Stomach (tissue), 9 donors: Measurements from ENCODE around the gene PLCXD3. TPM values are rescaled to one million over a fixed set of nuclear protein-coding genes. Genes with fewer than 3 reads are reported as not detected.

Experiments used
- DNase-seq, 2 donors: peaks; one replicate each; pipeline versions ENCODE4 v3.0.0 to v3.0.0-alpha.2; 2013 to 2019
- H3K27ac ChIP-seq, 5 donors: fragments of 200-600 bp in 4 of 5; sonication (generic) in 4 of 5; one replicate each; pipeline ENCODE4 v1.5.1; 2013 to 2019; ENCODE audit warnings: mild to moderate bottlenecking in 1 of 5, moderate library complexity in 1 of 5
- H3K27me3 ChIP-seq, 3 donors: fragments of 200-600 bp; sonication (generic); one replicate each; pipeline ENCODE4 v1.5.1; 2017 to 2019; ENCODE audit warnings: mixed run types in 1 of 3
- H3K36me3 ChIP-seq, 4 donors: fragments of 200-600 bp; sonication (generic); 1 replicate in 3 of 4; 2 replicates in 1 of 4; pipeline ENCODE4 v1.5.1; 2016 to 2019
- H3K4me1 ChIP-seq, 4 donors: fragments of 200-600 bp; sonication (generic); one replicate each; pipeline ENCODE4 v1.5.1; 2016 to 2019
- H3K4me3 ChIP-seq, 4 donors: fragments of 200-600 bp; sonication (generic) in 3 of 4; one replicate each; pipeline ENCODE4 v1.5.1; 2016 to 2019; ENCODE audit warnings: mild to moderate bottlenecking in 1 of 4
- H3K9me3 ChIP-seq, 4 donors: fragments of 200-600 bp; sonication (generic); one replicate each; pipeline ENCODE4 v1.5.1; 2016 to 2019
- CTCF ChIP-seq, 7 experiments: fragments of 450-650 bp in 4 of 7; fragments of 200-600 bp in 3 of 7; sonication (generic) in 3 of 7; IDR thresholded peaks; one replicate each; pipeline ENCODE4 v1.5.1; 2016 to 2019; ENCODE audit warnings: antibody characterized with exemption in 7 of 7, control low read depth in 2 of 7, mild to moderate bottlenecking in 1 of 7
- EP300 ChIP-seq: sonication (generic); formaldehyde crosslinking; IDR thresholded peaks from one replicate; pipeline ENCODE4 v1.6.1; 2017; ENCODE audit warnings: antibody characterized with exemption
- POLR2A ChIP-seq, 4 donors: fragments of 450-650 bp; IDR thresholded peaks; one replicate each; pipeline ENCODE4 v1.6.1; 2016; ENCODE audit warnings: antibody characterized with exemption in 4 of 4, control low read depth in 2 of 4, mild to moderate bottlenecking in 1 of 4, moderate library complexity in 1 of 4
- POLR2AphosphoS5 ChIP-seq, 3 donors: sonication (generic); formaldehyde crosslinking; IDR thresholded peaks; one replicate each; pipeline ENCODE4 v1.6.1; 2016; ENCODE audit warnings: antibody characterized with exemption in 3 of 3
- WGBS, 5 donors: extraction: QIAGEN DNeasy Blood & Tissue Kit in 3 of 5; methylation state at CpG; one replicate each; pipeline versions ENCODE4 v1.1.5 to v1.1.7; 2013 to 2018; 5-methylcytosine and 5-hydroxymethylcytosine counted together
- intact Hi-C: fragments of 100-400 bp; cut with DNase I; formaldehyde crosslinking; loops from one replicate; pipeline ENCODE4 v1.15.1; 2023; ENCODE audit warnings: low total_unique reads
- polyA plus RNA-seq, 3 donors: library from polyadenylated mRNA; stranded (reverse); fragments of 200-250 nt; gene quantifications; one replicate each; pipeline ENCODE4 v1.2.3, GENCODE V29; 2013
- total RNA-seq, 5 donors: library from RNA; depleted of rRNA; stranded (reverse); fragments of >200 nt; gene quantifications; one replicate each; pipeline versions ENCODE4 v1.1.0 to v1.2.3, GENCODE V29; 2014 to 2016
- donor health status: healthy with polysubstance abuse.
- donor health status: Bipolar disorder and iron deficiency.
- donor health status: healthy.

Gene PLCXD3
- total and polyA plus RNA-seq, 8 donors = 1.2 to 3.5 (median 2.6) TPM; not detected in 1

- intact Hi-C loops = no loop called here
- peaks cover 0 to 2% (median 0%) of the 10 kb centered on the region in 4 donors for H3K9me3 ChIP-seq
- DNase-seq = no peak
- no peaks in the 10 kb centered on the region for H3K27me3 ChIP-seq
- WGBS, 5 donors = 0 to 50% (median 0%) methylated on average over 1 of the region's 1 CpG
- H3K4me1 ChIP-seq = no peaks in the 10 kb centered on the region
- no peaks in the 10 kb centered on the region for H3K36me3 ChIP-seq
- no peak overlapping the region for H3K4me3 ChIP-seq
- H3K27ac ChIP-seq = no peak overlapping the region
- TF ChIP-seq CTCF (IDR thresholded peaks at IDR 0.05) = no peak
- TF ChIP-seq EP300 = no peak
- no peak for TF ChIP-seq POLR2A (IDR thresholded peaks at IDR 0.05)
- no peak for TF ChIP-seq POLR2AphosphoS5 (IDR thresholded peaks at IDR 0.05)
These were observed 145.0 kb downstream of the PLCXD3 start for GRCh38 chr5:41365369-41365768.

DNA sequence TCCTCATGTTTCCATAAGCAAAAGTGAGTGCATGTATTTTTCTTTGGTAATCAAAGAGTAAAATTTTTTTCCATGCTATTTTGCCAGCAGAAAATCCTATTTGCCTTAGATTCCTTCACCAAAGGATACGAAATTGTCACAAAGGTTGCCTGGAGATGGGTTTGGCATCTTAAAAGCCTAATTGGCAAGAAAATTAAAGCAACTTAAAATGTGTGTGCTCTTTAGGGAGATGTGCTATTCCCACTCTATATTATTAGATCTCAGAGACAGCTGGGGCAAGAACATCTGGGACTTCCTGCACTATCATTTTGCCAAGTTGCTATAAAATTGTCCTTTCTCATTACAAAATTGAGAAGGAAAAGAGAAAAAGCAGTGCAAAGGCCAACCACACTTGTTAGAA, 146.1 kb downstream of the PLCXD3 start:
- no peaks in the 10 kb centered on the region for H3K36me3 ChIP-seq
- H3K27me3 ChIP-seq = no peaks in the 10 kb centered on the region
- intact Hi-C loops = no loop called here
- no peak overlapping the region for H3K27ac ChIP-seq
- WGBS, 5 donors = 17 to 57% (median 48%) methylated on average over 1 of the region's 1 CpG
- H3K9me3 ChIP-seq = peaks cover 0 to 4% (median 0%) of the 10 kb centered on the region in 4 donors
- no peak overlapping the region for H3K4me3 ChIP-seq
- DNase-seq = no peak
- no peaks in the 10 kb centered on the region for H3K4me1 ChIP-seq
- no peak for TF ChIP-seq CTCF (IDR thresholded peaks at IDR 0.05)
- TF ChIP-seq EP300 = no peak
- no peak for TF ChIP-seq POLR2AphosphoS5 (IDR thresholded peaks at IDR 0.05)
- TF ChIP-seq POLR2A (IDR thresholded peaks at IDR 0.05) = no peak

DNA sequence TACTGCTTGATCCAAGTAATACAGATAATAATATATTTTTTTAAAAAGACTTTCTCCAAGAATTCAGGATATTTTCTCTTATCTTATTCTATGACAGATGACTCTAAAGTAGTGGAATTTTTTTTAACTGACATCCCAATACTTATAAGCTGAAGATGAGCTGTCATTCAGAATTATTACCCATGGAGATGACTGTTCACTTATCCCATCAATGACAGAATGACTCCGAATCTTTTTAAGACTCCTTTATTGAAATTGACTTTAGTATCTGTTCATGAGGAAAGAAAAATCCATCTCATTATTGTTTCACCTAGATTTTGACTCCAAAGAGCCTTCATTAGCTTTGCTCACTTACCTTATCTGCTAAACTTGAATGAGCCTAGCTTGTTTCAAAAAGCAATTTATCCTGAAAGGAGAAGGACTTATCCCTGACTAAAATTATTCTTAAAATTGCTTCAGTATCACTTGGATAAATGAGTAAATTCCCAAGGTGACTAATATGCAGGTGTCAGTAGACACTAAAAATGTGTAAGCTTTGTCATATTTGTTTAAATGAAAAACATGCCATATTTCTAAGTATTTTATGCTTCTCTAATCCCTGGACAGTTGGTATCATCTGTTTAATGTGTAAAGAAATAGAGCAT, 146.9 kb downstream of the PLCXD3 start:
- Histone ChIP-seq H3K4me1 (no peaks in the 10 kb centered on the region), H3K4me3 (no peak overlapping the region), H3K27me3 (no peaks in the 10 kb centered on the region), H3K27ac (no peak overlapping the region), H3K9me3 (peaks cover 0 to 4% (median 0%) of the 10 kb centered on the region in 4 donors), H3K36me3 (no peaks in the 10 kb centered on the region)
- 85 to 89% (median 86%) methylated on average over 1 of the region's 1 CpG for WGBS, 5 donors
- TF ChIP-seq POLR2A (IDR thresholded peaks at IDR 0.05) (no peak), CTCF (IDR thresholded peaks at IDR 0.05) (no peak), POLR2AphosphoS5 (IDR thresholded peaks at IDR 0.05) (no peak), EP300 (no peak)
- DNase-seq = no peak
- intact Hi-C loops = no loop called here

GRCh38 chr5:41356786-41357185, 153.6 kb downstream of the PLCXD3 start:
- Histone ChIP-seq H3K4me3 (no peak overlapping the region), H3K27ac (no peak overlapping the region), H3K4me1 (no peaks in the 10 kb centered on the region), H3K36me3 (no peaks in the 10 kb centered on the region), H3K9me3 (peaks cover 0 to 4% (median 0%) of the 10 kb centered on the region in 4 donors), H3K27me3 (no peaks in the 10 kb centered on the region)
- WGBS, 5 donors = 37 to 60% (median 51%) methylated on average over 2 of the region's 2 CpGs
- DNase-seq = peak in 1 of 2 donors; percentile 35
- intact Hi-C loops = no loop called here
- TF ChIP-seq CTCF (IDR thresholded peaks at IDR 0.05) (no peak), EP300 (no peak), POLR2AphosphoS5 (IDR thresholded peaks at IDR 0.05) (no peak), POLR2A (IDR thresholded peaks at IDR 0.05) (no peak)
